NCI-H2107 treated with DMSO at 0.1 percent for 48 hours (cell line): ENCODE measurements around the gene DPEP2.
"Not testable (repeated sequence)": the region's sequence is repeated elsewhere in the genome, so short reads cannot be mapped to it uniquely, and the experiment has no call there.

Source experiments
- DNase-seq: peaks from one replicate; lab custom pipeline; 2025; ENCODE audit not compliant: unreplicated experiment; lab: John Stamatoyannopoulos, UW

Gene DPEP2

DNA sequence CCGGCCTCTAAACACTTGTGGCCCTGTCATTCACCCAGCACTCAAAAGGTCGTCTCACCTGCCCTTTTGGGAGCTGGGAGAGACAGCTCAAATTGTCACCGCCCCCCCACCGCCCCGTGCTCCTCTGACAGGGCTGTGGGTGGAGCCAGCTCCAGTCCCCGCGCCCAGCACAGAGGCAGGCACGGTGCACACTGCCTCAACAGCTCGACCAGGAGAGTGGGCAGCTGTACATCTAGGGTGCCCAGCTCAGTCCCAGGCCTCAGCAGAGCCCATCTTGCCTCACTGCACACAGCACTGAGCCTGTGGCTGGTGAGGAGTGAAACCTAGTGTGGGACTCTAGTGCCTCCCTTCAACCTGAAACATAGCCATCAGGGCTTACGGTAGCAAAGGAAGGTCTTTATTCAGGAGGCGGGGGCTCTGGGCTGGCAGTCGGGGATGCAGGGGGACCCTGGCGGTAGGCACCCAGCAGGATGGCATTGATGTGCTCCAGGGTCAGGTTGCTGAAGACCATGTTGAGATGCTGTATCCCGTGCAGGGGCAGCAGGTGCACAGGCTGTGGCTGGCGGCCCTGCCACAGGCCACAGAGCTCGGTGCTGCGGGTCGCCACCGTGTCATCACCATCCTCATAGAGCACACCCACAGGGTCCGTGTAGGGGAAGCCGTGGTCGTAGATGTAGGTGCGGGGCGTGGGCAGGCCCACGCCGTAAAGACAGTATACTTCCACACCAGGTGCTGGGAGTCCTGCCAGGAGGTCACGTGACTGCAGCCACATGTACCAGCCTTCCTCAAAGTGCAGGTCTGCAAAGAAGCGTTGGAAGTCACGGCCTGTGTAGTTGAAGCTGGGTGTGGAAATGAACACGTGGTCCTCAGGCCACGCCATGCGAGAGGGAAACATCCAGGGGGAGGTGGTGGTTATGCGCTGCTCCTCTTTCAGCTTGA is 59.5 kb downstream of the DPEP2 start:
- DNase-seq = no peak

DNA sequence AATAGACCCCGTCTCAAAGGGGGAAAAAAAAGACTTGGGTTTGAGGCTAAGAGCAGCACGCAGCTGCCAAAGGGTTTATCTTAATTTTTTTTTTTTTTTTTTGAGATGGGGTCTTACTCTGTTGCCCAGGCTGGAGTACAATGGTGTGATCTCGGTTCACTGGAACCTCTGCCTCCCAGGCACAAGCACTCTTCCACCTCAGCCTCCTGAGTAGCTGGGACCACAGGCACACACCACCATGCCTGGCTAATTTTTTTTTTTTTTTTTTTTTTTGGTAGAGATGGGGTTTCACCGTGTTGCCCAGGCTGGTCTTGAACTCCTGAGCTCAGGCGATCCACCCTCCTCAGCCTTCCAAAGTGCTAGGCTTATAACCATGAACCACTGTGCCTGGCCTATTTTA is 61.6 kb downstream of the DPEP2 start:
- DNase-seq = not testable (repeated sequence)
